Hepatocyte (in vitro differentiated cells): ENCODE measurements around the gene PGC. TPM values are rescaled to one million over a fixed set of nuclear protein-coding genes. Genes with fewer than 3 reads are reported as not detected.

Source experiments
- DNase-seq: peaks from one replicate; pipeline ENCODE4 v3.0.0-alpha.2; 2016; ENCODE audit warnings: low spot score
- H2AFZ ChIP-seq: fragments of 200-600 bp; sonication (generic); 2 replicates; pipeline ENCODE4 v1.6.0; 2016; ENCODE audit warnings: antibody characterized with exemption, mild to moderate bottlenecking
- H3K27ac ChIP-seq: fragments of 200-600 bp; sonication (generic); 2 replicates; pipeline ENCODE4 v1.5.1; 2016; ENCODE audit warnings: mild to moderate bottlenecking
- H3K27me3 ChIP-seq: fragments of 200-600 bp; sonication (generic); 2 replicates; pipeline ENCODE4 v1.6.1; 2016
- H3K36me3 ChIP-seq: fragments of 200-600 bp; sonication (generic); replicated peaks from 2 replicates; pipeline ENCODE4 v1.5.1; 2016; ENCODE audit warnings: low read depth; ENCODE audit not compliant: insufficient read depth
- H3K4me1 ChIP-seq: fragments of 200-600 bp; sonication (generic); 2 replicates; pipeline ENCODE4 v1.5.1; 2016; ENCODE audit warnings: mild to moderate bottlenecking, moderate library complexity; ENCODE audit not compliant: insufficient read depth
- H3K4me2 ChIP-seq: fragments of 200-600 bp; sonication (generic); 2 replicates; pipeline ENCODE4 v1.6.0; 2016
- H3K4me3 ChIP-seq: fragments of 200-600 bp; sonication (generic); 2 replicates; pipeline ENCODE4 v1.5.1; 2016; ENCODE audit warnings: mild to moderate bottlenecking
- H3K79me2 ChIP-seq: fragments of 200-600 bp; sonication (generic); 2 replicates; pipeline ENCODE4 v1.6.0; 2017; ENCODE audit warnings: mild to moderate bottlenecking
- H3K9me2 ChIP-seq: fragments of 200-600 bp; sonication (generic); replicated peaks from 2 replicates; pipeline ENCODE4 v1.6.0; 2017; ENCODE audit warnings: mild to moderate bottlenecking; ENCODE audit not compliant: insufficient read depth
- H3K9me3 ChIP-seq: fragments of 200-600 bp; sonication (generic); 2 replicates; pipeline ENCODE4 v1.5.1; 2016; ENCODE audit warnings: low read depth, mild to moderate bottlenecking
- H4K20me1 ChIP-seq: fragments of 200-600 bp; sonication (generic); 2 replicates; pipeline ENCODE4 v1.6.0; 2016; ENCODE audit warnings: mild to moderate bottlenecking; ENCODE audit not compliant: insufficient read depth, poor library complexity, severe bottlenecking
- EZH2 ChIP-seq: fragments of 200-600 bp; sonication (generic); IDR thresholded peaks from 2 replicates; pipeline ENCODE4 v1.6.1; 2016; ENCODE audit warnings: antibody characterized with exemption, mild to moderate bottlenecking, borderline replicate concordance
- EZH2phosphoT487 ChIP-seq: fragments of 200-600 bp; sonication (generic); IDR thresholded peaks from one replicate; pipeline ENCODE4 v1.6.1; 2018; ENCODE audit warnings: antibody characterized with exemption, mild to moderate bottlenecking, low read depth, moderate library complexity; ENCODE audit not compliant: unreplicated experiment, severe bottlenecking
- WGBS: methylation state at CpG from one replicate; pipeline ENCODE4 v1.1.6; 2016; ENCODE audit warnings: low lambda C conversion rate; ENCODE audit errors: missing lambda C conversion rate; 5-methylcytosine and 5-hydroxymethylcytosine counted together
- polyA plus RNA-seq: library from polyadenylated mRNA; unstranded; fragments of >200 nt; fragmentation: Nextera tagmentation; extraction: Ambion mirVana; gene quantifications from 2 replicates; pipeline ENCODE4 v1.2.1, GENCODE V29; 2016
- total RNA-seq: library from RNA; depleted of rRNA; stranded (reverse); fragments of >200 nt; gene quantifications from 2 replicates; pipeline ENCODE4 v1.2.3, GENCODE V29; 2014
- TF ChIP-seq, protein P1 (sequence below): fragments of 200-600 bp; sonication (generic); IDR thresholded peaks from 2 replicates; pipeline ENCODE4 v1.5.1; 2016; ENCODE audit warnings: antibody characterized with exemption, mild to moderate bottlenecking; ENCODE audit not compliant: poor library complexity

Gene PGC
- total and polyA plus RNA-seq, 2 experiments from 2014 or later: 109 to 114 TPM

DNA sequence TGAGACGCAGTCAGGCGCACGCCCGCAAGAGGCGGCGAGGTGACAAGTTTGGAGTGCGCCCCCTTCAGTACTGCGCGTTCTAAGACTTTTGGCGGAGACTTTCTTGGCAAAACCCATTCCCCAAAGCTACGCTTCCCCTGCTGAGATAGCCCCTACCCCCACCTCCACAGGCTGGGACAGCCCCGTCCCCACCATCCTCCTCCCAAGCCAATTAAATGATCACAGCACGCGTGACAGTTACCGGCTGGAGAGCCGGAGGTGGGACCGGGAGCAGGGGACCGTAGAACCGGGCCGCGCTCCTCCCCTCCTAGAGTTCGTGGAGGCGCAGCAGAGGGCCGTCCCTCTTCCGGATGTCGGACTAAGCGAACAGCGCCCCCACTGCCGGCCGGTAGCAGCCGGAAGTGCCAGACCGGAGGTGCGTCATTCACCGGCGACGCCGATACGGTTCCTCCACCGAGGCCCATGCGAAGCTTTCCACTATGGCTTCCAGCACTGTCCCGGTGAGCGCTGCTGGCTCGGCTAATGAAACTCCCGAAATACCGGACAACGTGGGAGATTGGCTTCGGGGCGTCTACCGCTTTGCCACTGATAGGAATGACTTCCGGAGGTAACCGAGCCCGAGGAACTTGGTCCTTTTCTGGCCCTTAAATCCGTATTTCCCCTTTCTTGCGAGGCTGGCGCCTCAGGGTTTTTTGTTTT lies 40.2 kb upstream of the PGC start, which contains the start of gene TOMM6:
Gene TOMM6 (plus strand): TSS at position 476 of the 699 bp plus-strand sequence. CDS start 4 bp downstream, at position 480.
- Histone ChIP-seq H3K4me2 (peak within 1 kb of the TSS; percentile 91), H3K79me2 (peaks cover 25% of the 10 kb centered on the region), H3K27me3 (no peaks in the 10 kb centered on the region), H3K36me3 (no peaks in the 10 kb centered on the region), H3K4me3 (peak within 1 kb of the TSS; percentile 87), H3K27ac (peak within 1 kb of the TSS; percentile 96), H3K9me3 (no peaks in the 10 kb centered on the region), H2AFZ (peak within 1 kb of the TSS; percentile 88), H3K9me2 (no peaks in the 10 kb centered on the region), H4K20me1 (no peaks in the 10 kb centered on the region), H3K4me1 (peaks cover 3% of the 10 kb centered on the region)
- TF ChIP-seq EZH2phosphoT487: no peak
- TF ChIP-seq, protein P1, sequence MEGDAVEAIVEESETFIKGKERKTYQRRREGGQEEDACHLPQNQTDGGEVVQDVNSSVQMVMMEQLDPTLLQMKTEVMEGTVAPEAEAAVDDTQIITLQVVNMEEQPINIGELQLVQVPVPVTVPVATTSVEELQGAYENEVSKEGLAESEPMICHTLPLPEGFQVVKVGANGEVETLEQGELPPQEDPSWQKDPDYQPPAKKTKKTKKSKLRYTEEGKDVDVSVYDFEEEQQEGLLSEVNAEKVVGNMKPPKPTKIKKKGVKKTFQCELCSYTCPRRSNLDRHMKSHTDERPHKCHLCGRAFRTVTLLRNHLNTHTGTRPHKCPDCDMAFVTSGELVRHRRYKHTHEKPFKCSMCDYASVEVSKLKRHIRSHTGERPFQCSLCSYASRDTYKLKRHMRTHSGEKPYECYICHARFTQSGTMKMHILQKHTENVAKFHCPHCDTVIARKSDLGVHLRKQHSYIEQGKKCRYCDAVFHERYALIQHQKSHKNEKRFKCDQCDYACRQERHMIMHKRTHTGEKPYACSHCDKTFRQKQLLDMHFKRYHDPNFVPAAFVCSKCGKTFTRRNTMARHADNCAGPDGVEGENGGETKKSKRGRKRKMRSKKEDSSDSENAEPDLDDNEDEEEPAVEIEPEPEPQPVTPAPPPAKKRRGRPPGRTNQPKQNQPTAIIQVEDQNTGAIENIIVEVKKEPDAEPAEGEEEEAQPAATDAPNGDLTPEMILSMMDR: peak; percentile 74
- DNase-seq: peak; percentile 97
- WGBS: 1% methylated on average over 54 of the region's 55 CpGs

DNA sequence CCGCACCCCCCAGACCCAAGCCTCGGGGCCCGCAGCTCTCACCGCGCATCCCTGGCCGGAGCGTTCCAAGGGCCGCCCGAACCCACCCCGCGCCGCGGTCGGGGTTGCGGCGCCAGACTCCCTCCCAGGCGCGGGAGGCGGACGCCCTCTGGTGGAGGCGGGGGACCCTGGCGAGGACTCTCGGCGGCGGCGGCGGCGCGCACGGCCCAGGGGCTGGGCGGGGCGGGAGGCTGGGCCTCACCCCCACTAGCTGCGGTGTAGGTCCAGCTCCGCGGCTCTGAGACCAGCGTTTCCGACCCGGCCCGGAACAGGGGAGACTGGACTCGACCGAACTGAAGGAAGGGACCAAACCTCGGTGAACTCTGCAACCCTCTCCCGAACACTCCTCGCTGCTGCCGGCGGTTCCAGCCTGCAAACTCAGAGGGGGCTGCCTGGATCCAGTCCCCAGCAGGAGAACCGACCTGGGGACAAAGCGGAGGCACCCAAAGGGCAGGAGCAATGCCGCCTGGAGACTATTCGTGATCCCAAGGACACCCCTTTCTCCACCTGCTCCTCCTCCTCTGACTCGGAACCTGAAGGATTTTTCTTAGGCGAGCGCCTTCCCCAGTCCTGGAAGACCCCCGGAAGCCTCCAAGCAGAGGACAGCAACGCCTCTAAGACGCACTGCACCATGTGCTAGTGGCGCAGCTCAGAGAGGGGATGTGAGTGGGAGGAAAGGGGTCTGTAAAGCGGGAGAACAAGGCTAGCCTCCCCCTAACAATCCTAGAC lies 39.4 kb upstream of the PGC start:
- H3K27ac ChIP-seq: peak overlapping the region; percentile 96
- no peaks in the 10 kb centered on the region for H4K20me1 ChIP-seq
- no peaks in the 10 kb centered on the region for H3K36me3 ChIP-seq
- peaks cover 6% of the 10 kb centered on the region for H3K4me1 ChIP-seq
- peak overlapping the region; percentile 87 for H3K4me3 ChIP-seq
- H2AFZ ChIP-seq: peak overlapping the region; percentile 88
- peak overlapping the region; percentile 91 for H3K4me2 ChIP-seq
- no peaks in the 10 kb centered on the region for H3K9me2 ChIP-seq
- 1% methylated on average over 54 of the region's 58 CpGs for WGBS
- no peaks in the 10 kb centered on the region for H3K9me3 ChIP-seq
- peaks cover 25% of the 10 kb centered on the region for H3K79me2 ChIP-seq
- TF ChIP-seq, protein P1: peak; percentile 72
- TF ChIP-seq EZH2 (no peak), EZH2phosphoT487 (no peak)
- peak; percentile 94 for DNase-seq
- H3K27me3 ChIP-seq: no peaks in the 10 kb centered on the region

DNA sequence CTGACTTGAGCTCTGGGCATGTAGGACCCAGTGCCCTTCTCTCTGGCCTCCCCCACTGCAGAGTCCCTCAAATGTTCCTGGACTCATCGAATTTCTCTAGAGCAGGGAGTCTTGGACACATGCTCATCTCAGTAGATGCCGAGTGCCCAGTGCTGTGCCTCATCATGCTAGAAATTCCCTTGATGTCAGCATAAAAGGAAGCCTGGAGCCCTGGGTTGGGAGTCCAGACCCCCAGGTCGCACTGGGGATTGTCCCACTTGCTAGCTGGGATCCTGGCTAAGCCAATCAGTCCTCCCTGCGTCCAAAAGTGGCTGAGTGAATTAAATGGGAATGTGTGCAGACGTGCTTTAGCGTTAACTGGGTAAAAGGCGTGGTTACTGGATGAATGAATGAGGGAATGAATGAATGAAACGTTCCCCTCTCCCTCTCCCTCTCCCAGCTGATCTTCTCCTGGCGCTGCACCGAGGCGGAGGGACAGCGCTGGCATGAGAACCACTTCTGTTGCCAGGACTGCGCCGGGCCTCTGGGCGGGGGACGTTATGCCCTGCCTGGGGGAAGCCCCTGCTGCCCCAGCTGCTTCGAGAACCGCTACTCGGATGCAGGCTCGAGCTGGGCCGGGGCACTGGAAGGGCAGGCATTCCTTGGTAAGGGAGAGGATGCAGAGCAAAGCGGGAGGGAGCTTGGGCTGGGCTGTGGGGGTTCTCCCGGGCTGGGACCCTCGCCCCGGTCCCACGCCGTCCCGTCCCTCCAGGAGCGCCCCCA lies 38.7 kb upstream of the PGC start:
- Histone ChIP-seq H3K9me2 (no peaks in the 10 kb centered on the region), H3K4me2 (peak overlapping the region; percentile 91), H3K4me3 (peak overlapping the region; percentile 87), H3K4me1 (peaks cover 13% of the 10 kb centered on the region), H3K9me3 (no peaks in the 10 kb centered on the region), H4K20me1 (no peaks in the 10 kb centered on the region), H3K79me2 (peaks cover 25% of the 10 kb centered on the region), H2AFZ (no peak overlapping the region), H3K36me3 (no peaks in the 10 kb centered on the region), H3K27me3 (no peaks in the 10 kb centered on the region), H3K27ac (no peak overlapping the region)
- DNase-seq: peak; percentile 34
- WGBS: 55% methylated on average over 16 of the region's 29 CpGs
- TF ChIP-seq EZH2phosphoT487: no peak
- TF ChIP-seq EZH2: no peak
- TF ChIP-seq, protein P1: no peak
